RWPE1 (cell line): ENCODE measurements around the gene APOC3.

Experiments used
- CTCF ChIA-PET: fragments of 350-600 bp; sonication (Branson Sonifier 250); formaldehyde crosslinking; extraction: SDS; loops from one replicate; lab custom pipeline; 2021; lab: Yijun Ruan, JAX
- POLR2A ChIA-PET: fragments of 400-600 bp; formaldehyde crosslinking; extraction: SDS; loops from one replicate; lab custom pipeline; 2020; ENCODE audit warnings: antibody characterized with exemption; ENCODE audit not compliant: low non-redundant PET; lab: Yijun Ruan, JAX
- DNase-seq: peaks from one replicate; pipeline ENCODE4 v3.0.0; 2012; ENCODE audit warnings: low spot score
- H3K27ac ChIP-seq: fragments of 450-650 bp; 2 replicates; pipeline ENCODE4 v1.5.1; 2017
- CTCF ChIP-seq: fragments of 450-650 bp; conservative IDR thresholded peaks from 2 replicates; pipeline ENCODE4 v1.5.1; 2017; ENCODE audit warnings: low read depth, mild to moderate bottlenecking

APOC3 gene

GRCh38 chr11:116842909-116843308, 13.2 kb downstream of the APOC3 start:
- no peak overlapping the region for H3K27ac ChIP-seq
- no peak for DNase-seq
- ChIA-PET POLR2A (no interaction called here), CTCF (no interaction called here)
- no peak for TF ChIP-seq CTCF

- no peak for DNase-seq
- TF ChIP-seq CTCF = no peak
- ChIA-PET POLR2A (no interaction called here), CTCF (interaction anchor here (0.7 kb wide), 1 partner anchor 1480 kb away, joined by 3 read pairs; no protein-coding TSS in a partner anchor)
- H3K27ac ChIP-seq = no peak overlapping the region
Measured at GRCh38 chr11:116843661-116844060, 14.0 kb downstream of the APOC3 start.

GRCh38 chr11:116844722-116845121, 15.0 kb downstream of the APOC3 start:
- ChIA-PET POLR2A (no interaction called here), CTCF (no interaction called here)
- DNase-seq = no peak
- TF ChIP-seq CTCF = no peak
- H3K27ac ChIP-seq = no peak overlapping the region

GRCh38 chr11:116847612-116848011, 17.9 kb downstream of the APOC3 start:
- no peak for DNase-seq
- POLR2A ChIA-PET = no interaction called here
- H3K27ac ChIP-seq = no peak overlapping the region
- TF ChIP-seq CTCF = no peak
- CTCF ChIA-PET = no interaction called here

- no peak for TF ChIP-seq CTCF
- CTCF ChIA-PET = interaction anchor here (0.7 kb wide), 1 partner anchor 84 kb away, joined by 3 read pairs; no protein-coding TSS in a partner anchor
- H3K27ac ChIP-seq = no peak overlapping the region
Measured at GRCh38 chr11:116849060-116849459, 19.4 kb downstream of the APOC3 start.

GRCh38 chr11:116849486-116849885, 19.8 kb downstream of the APOC3 start:
- TF ChIP-seq CTCF = no peak
- H3K27ac ChIP-seq = no peak overlapping the region
- ChIA-PET POLR2A (no interaction called here), CTCF (no interaction called here)
- no peak for DNase-seq

More at GRCh38 chr11:116849060-116849459, 19.4 kb downstream of the APOC3 start:
- no peak for DNase-seq
- POLR2A ChIA-PET = no interaction called here
